Breast epithelium (tissue), 4 donors: Measurements from ENCODE around the gene ABTB2. TPM values are rescaled to one million over a fixed set of nuclear protein-coding genes. Genes with fewer than 3 reads are reported as not detected.

Experiments used
- DNase-seq, 2 donors: peaks; one replicate each; pipeline ENCODE4 v3.0.0-alpha.2; 2019; ENCODE audit warnings: low spot score in 2 of 2
- H3K27ac ChIP-seq, 2 donors: fragments of 200-600 bp; sonication (generic) in 1 of 2; one replicate each; pipeline ENCODE4 v1.5.1; 2016 to 2019; ENCODE audit warnings: mild to moderate bottlenecking in 1 of 2
- H3K27me3 ChIP-seq, 2 donors: fragments of 200-600 bp; sonication (generic) in 1 of 2; one replicate each; pipeline versions ENCODE4 v1.5.1 to v1.6.0; 2017 to 2019; ENCODE audit warnings: control low read depth in 1 of 2, mild to moderate bottlenecking in 1 of 2
- H3K36me3 ChIP-seq: fragments of 200-600 bp; one replicate; pipeline ENCODE4 v1.5.1; 2019
- H3K4me1 ChIP-seq, 2 donors: fragments of 200-600 bp; sonication (generic); one replicate each; pipeline ENCODE4 v1.5.1; 2016 to 2019; ENCODE audit warnings: control low read depth in 1 of 2
- H3K4me3 ChIP-seq, 3 donors: fragments of 200-600 bp; sonication (generic); 1 replicate in 2 of 3; 2 replicates in 1 of 3; pipeline ENCODE4 v1.5.1; 2016 to 2019; ENCODE audit warnings: mild to moderate bottlenecking in 3 of 3, moderate library complexity in 2 of 3
- H3K9me3 ChIP-seq, 2 donors: fragments of 200-600 bp; sonication (generic) in 1 of 2; one replicate each; pipeline ENCODE4 v1.5.1; 2016 to 2019; ENCODE audit warnings: control low read depth in 1 of 2
- POLR2A ChIP-seq: fragments of 450-650 bp; IDR thresholded peaks from one replicate; pipeline ENCODE4 v1.6.1; 2016; ENCODE audit warnings: antibody characterized with exemption, mild to moderate bottlenecking, moderate library complexity
- POLR2AphosphoS5 ChIP-seq, 3 donors: sonication (generic); formaldehyde crosslinking; IDR thresholded peaks; one replicate each; pipeline ENCODE4 v1.6.1; 2017; ENCODE audit warnings: antibody characterized with exemption in 3 of 3
- intact Hi-C: fragments of 100-400 bp; cut with DNase I; formaldehyde crosslinking; loops from one replicate; pipeline ENCODE4 v1.15.1; 2023; ENCODE audit warnings: low total_unique reads
- total RNA-seq, 3 donors: library from RNA; depleted of rRNA; stranded (reverse); fragments of >200 nt; gene quantifications; one replicate each; pipeline ENCODE4 v1.1.0, GENCODE V29; 2016
- TF ChIP-seq, protein P1 (sequence below), 3 donors: fragments of 450-650 bp; IDR thresholded peaks; one replicate each; pipeline ENCODE4 v1.5.1; 2016 to 2017; ENCODE audit warnings: antibody characterized with exemption in 3 of 3, mild to moderate bottlenecking in 3 of 3, moderate library complexity in 3 of 3

The ABTB2 gene
- total RNA-seq, 3 donors from 2014 or later: 1.3 to 5.6 (median 1.9) TPM

DNA sequence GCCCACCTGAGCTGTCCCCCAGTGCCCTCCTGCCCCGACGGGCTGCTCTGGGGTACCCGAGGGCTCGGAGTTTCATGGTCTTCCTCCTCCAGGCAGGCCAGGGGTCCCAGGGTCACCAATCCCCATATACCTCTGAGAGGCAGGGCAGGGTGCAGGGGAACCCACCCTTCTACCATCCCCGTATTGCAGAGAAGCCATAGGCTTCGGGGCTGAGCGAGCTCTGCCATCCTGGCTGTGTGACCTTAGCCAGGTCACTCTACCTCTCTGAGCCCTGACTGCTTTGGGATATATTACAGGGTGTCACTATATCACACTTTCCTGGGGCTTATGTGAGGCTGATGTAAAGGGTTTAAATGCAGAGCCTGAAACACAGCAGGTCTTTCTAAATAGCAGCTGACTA lies 195.0 kb downstream of the ABTB2 start:
- Histone ChIP-seq H3K27ac (no peak overlapping the region), H3K4me1 (no peaks in the 10 kb centered on the region), H3K9me3 (no peaks in the 10 kb centered on the region), H3K27me3 (no peaks in the 10 kb centered on the region), H3K4me3 (no peak overlapping the region), H3K36me3 (no peaks in the 10 kb centered on the region)
- no peak for DNase-seq
- TF ChIP-seq POLR2AphosphoS5 (IDR thresholded peaks at IDR 0.05) (no peak), POLR2A (no peak)
- TF ChIP-seq, protein P1, sequence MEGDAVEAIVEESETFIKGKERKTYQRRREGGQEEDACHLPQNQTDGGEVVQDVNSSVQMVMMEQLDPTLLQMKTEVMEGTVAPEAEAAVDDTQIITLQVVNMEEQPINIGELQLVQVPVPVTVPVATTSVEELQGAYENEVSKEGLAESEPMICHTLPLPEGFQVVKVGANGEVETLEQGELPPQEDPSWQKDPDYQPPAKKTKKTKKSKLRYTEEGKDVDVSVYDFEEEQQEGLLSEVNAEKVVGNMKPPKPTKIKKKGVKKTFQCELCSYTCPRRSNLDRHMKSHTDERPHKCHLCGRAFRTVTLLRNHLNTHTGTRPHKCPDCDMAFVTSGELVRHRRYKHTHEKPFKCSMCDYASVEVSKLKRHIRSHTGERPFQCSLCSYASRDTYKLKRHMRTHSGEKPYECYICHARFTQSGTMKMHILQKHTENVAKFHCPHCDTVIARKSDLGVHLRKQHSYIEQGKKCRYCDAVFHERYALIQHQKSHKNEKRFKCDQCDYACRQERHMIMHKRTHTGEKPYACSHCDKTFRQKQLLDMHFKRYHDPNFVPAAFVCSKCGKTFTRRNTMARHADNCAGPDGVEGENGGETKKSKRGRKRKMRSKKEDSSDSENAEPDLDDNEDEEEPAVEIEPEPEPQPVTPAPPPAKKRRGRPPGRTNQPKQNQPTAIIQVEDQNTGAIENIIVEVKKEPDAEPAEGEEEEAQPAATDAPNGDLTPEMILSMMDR (IDR thresholded peaks at IDR 0.05): no peak
- intact Hi-C loops: loop anchor here (10.0 kb wide), 1 partner anchor 322 kb away; no protein-coding TSS in a partner anchor

DNA sequence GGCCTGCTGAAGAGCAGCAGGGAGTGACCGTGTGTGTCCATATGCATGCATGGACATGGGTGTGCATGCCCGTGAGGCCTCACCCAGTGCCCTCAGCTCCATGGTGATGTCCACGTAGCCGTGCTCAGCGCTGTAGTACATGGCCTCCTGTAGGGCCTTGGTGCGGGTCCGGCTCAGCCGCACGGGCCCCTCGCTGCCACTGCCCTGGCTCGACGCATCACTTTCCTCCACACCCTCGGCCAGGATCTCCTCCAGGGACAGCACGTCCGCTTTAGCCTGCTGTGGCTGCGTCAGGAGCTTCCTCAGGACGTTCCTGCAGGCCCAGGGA lies 195.4 kb downstream of the ABTB2 start:
- intact Hi-C loops: loop anchor here (10.0 kb wide), 1 partner anchor 322 kb away; no protein-coding TSS in a partner anchor
- no peak overlapping the region for H3K27ac ChIP-seq
- no peaks in the 10 kb centered on the region for H3K36me3 ChIP-seq
- no peak for DNase-seq
- no peaks in the 10 kb centered on the region for H3K4me1 ChIP-seq
- H3K4me3 ChIP-seq: no peak overlapping the region
- no peaks in the 10 kb centered on the region for H3K27me3 ChIP-seq
- no peak for TF ChIP-seq POLR2AphosphoS5 (IDR thresholded peaks at IDR 0.05)
- TF ChIP-seq, protein P1 (IDR thresholded peaks at IDR 0.05): no peak
- no peak for TF ChIP-seq POLR2A
- no peaks in the 10 kb centered on the region for H3K9me3 ChIP-seq

DNA sequence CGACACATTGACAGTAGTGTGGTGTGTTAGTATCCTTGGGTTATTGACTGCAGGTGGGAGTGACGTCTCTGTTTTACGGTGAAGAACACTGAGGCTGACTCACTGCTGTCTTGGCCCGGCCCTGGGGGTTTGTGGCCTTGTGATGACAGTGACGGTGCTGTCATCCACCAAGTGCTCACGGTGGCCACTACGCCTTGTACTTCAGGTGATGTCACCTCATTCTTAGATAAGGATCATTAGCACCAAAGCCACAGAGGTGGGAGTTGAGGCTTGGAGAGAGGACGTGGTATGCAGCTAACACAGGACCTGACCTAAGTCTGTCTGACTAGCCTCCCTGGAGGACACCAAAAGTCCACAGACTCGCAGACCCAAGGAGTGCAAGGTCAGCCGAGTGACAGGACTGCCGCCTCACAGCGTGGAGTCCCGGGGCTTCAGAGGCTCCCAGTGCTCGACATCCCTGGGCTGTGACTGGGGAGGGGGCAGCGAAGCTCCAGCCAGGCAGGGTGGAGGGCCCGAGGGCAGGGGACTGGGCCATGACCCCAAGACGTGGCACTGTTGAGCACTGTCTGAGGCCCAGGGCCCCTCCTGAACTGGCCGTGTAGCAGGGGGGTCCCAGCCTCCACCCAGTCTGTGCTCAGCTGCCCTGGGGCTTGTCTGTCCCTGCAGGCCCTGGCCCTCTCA lies 195.9 kb downstream of the ABTB2 start:
- intact Hi-C loops: loop anchor here (10.0 kb wide), 1 partner anchor 323 kb away; no protein-coding TSS in a partner anchor
- Histone ChIP-seq H3K27me3 (no peaks in the 10 kb centered on the region), H3K9me3 (no peaks in the 10 kb centered on the region), H3K4me3 (no peak overlapping the region), H3K4me1 (no peaks in the 10 kb centered on the region), H3K27ac (no peak overlapping the region), H3K36me3 (no peaks in the 10 kb centered on the region)
- no peak for DNase-seq
- TF ChIP-seq POLR2A (no peak), POLR2AphosphoS5 (IDR thresholded peaks at IDR 0.05) (no peak)
- TF ChIP-seq, protein P1 (IDR thresholded peaks at IDR 0.05): no peak

DNA sequence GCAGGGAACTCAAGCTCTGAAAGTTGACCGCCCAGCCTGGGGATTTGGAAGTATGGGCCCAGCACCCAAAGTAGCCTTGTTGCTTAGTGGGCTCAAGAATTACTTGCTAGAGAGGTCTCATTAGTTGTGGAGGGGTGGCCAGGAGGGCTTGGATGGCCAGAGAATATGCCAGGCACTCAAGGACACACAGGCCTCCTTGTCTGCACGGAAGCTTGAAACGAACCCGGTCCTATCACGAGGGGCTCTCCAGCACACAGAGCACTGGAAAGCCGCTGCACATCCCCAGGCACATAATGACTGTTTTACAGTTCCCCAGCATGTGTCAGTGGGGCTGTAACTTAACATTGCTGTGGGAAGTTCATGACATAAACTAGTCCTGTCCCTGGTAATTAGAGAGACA lies 196.4 kb downstream of the ABTB2 start:
- H3K4me3 ChIP-seq: no peak overlapping the region
- H3K27me3 ChIP-seq: no peaks in the 10 kb centered on the region
- no peak for TF ChIP-seq POLR2AphosphoS5 (IDR thresholded peaks at IDR 0.05)
- H3K27ac ChIP-seq: no peak overlapping the region
- no peaks in the 10 kb centered on the region for H3K9me3 ChIP-seq
- no peaks in the 10 kb centered on the region for H3K4me1 ChIP-seq
- H3K36me3 ChIP-seq: no peaks in the 10 kb centered on the region
- no peak for DNase-seq
- intact Hi-C loops: loop anchor here (10.0 kb wide), 1 partner anchor 323 kb away; no protein-coding TSS in a partner anchor

DNA sequence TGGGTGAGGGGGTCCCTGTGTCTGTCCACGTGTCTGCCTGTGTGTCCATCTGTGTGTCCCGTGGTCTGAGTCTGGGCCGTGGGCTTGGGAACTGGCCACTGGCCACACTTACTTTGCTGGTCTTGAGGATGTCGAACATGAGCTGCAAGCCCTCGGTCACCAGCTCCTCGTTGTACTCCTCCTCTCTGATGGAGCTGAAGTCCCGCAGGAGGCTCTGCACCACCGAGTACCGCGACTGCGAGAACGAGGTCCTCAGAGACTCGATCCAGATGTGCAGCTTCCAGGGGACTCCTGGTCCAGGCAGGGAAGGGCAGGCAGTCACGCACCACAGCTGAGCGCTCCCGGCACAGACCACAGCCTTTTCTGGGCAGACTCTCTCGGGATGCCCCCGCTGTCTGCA lies 197.0 kb downstream of the ABTB2 start:
- intact Hi-C loops: loop anchor here (10.0 kb wide), 1 partner anchor 324 kb away; no protein-coding TSS in a partner anchor
- H3K27ac ChIP-seq: no peak overlapping the region
- no peak for TF ChIP-seq POLR2AphosphoS5 (IDR thresholded peaks at IDR 0.05)
- TF ChIP-seq, protein P1 (IDR thresholded peaks at IDR 0.05): no peak
- no peak for TF ChIP-seq POLR2A
- H3K27me3 ChIP-seq: no peaks in the 10 kb centered on the region
- H3K36me3 ChIP-seq: no peaks in the 10 kb centered on the region
- no peaks in the 10 kb centered on the region for H3K4me1 ChIP-seq
- no peak overlapping the region for H3K4me3 ChIP-seq
- no peak for DNase-seq
- H3K9me3 ChIP-seq: no peaks in the 10 kb centered on the region
